Activated CD4-positive, alpha-beta T cell treated with anti-CD3 and anti-CD28 coated beads for 1 hour (primary cell): Measurements from ENCODE around the gene ADAMTS9.

Experiments
- DNase-seq: peaks from one replicate; pipeline ENCODE4 v3.0.0-alpha.2; 2020

Gene ADAMTS9

DNA sequence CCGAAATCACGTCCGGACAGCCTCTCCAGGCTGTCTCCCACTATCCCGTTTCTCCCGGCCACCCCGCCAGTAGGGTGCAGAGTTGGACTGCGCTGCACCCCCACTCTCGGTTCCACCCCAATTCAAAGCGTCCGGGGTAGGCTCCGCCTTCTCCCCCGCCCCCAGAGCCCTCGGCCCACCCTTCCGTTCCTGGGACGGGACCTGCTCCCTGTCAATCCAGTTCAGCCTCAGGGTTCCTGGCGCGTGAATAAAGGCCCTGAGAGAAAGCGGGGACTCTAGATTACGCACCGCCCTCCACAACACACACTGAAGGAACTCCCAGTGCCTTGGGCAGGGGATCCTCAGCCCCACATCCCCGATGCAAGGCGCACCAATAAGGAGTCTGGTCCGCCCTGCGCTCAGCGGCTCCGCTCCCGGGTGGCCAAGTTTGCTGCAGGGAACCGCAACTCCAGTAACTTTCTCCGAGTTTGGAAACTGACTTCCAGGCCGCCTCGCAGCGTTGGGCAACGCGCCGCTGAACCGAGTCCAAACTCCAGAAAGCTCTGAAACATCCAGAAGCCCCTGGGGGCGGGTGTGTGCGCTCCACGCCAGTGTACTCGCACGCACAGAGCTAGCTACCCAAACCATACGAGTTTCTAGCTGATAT, 1.9 kb downstream of the ADAMTS9 start:
- DNase-seq: no peak

DNA sequence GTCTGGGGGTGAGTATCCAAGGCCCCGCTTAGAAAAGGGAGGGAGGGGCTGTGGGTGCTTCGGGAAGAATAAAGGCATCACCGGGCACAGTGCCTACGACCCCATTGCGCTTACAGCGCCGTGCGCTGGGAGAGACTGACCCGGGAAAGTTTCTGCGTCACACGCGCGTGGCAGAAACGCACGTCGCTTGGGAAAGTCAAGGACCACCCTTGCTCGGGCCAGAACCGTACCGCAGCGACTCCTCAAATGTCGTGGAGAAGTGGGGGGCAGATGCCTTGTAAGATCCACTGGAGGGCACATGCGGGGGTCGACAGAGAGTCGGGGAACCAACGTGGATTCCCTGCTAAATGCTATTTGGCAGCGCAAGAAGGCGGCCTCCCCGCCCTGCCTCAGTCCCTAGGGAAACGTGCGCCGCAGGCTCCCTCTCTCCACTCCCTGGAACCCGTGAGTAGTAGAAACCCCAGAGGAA, 2.4 kb downstream of the ADAMTS9 start:
- DNase-seq: no peak

DNA sequence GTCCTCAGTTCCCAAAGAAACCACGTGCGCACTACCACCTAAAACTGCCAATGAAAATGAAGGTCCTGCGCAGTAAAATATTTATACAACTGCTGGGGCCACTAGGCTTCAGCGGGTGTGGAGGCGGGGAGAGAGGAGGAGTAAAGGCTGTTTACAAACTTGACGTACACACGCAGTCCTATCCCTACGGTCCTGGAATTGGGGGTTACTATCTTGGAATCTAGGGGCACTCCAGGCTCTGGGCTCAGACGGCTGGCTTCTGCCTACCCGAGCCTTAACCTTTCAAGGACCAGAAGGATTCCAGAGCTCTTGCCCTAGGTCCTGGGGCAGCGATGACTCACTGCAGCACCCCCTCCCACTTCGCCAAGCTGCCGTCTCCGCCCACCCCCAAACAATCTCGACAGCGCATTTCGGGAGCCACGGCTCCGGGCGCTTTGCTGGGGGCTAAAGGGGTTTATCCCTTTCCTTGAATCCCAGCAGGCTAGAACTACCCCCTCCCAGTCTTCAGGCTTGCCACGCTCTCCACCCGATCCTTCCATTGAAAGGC, 3.0 kb downstream of the ADAMTS9 start:
- no peak for DNase-seq

DNA sequence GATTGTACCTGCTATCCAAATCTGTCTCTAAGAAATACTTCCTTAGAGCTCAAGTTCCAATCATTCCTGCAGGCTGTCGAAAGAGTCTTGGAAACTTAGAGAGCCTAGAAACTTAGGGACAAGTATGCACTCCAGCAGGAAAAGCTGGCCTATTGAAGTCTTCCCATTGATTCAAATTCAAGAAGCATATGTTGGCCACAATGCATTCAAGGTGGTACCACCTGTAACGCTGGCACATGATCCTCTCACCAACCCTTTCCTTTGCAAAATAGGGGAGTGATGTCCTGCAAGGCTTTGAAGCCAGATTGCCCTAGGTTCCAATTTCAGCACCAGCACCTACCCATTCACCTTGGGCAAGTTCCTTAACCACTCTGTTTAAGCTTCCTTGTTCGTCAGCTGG, 6.0 kb downstream of the ADAMTS9 start:
- DNase-seq: no peak

DNA sequence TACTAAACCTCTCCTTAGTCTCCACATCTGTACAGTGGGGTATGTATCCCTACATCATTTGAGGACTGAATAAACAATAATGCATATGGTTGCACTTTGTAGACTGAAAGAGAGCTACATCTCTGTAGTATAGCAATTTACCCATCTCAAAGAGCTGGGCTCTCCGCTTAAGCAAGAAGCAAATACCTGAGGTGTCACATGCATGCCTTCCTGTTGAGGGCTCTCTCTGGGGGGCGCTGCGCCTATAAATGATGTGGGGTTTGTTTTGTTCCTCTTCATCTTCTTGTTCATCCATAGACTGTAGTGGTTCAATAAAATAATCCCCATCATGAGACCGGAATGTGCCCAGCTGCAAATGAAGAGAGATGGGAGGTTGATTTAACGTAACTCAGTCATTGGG, 6.8 kb downstream of the ADAMTS9 start:
- DNase-seq: no peak

DNA sequence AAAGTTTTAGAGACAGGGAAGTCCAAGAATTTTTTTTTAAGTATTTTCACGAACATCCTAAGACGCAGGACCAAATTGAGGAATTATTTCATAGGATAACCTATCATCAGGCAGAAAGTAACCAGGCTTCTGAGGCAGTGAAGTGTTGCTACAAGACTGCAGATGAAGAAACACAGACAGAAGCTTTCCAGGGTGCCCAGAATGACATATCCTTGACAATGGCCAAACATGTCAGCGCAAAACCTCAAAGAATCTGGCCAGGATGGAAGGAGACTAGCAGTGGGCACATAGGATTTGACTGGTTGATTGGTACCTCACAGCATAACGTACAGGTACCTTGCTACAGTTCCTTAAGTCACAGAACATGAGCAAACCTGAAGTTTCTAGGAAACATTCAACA, 7.5 kb downstream of the ADAMTS9 start:
- DNase-seq: no peak

DNA sequence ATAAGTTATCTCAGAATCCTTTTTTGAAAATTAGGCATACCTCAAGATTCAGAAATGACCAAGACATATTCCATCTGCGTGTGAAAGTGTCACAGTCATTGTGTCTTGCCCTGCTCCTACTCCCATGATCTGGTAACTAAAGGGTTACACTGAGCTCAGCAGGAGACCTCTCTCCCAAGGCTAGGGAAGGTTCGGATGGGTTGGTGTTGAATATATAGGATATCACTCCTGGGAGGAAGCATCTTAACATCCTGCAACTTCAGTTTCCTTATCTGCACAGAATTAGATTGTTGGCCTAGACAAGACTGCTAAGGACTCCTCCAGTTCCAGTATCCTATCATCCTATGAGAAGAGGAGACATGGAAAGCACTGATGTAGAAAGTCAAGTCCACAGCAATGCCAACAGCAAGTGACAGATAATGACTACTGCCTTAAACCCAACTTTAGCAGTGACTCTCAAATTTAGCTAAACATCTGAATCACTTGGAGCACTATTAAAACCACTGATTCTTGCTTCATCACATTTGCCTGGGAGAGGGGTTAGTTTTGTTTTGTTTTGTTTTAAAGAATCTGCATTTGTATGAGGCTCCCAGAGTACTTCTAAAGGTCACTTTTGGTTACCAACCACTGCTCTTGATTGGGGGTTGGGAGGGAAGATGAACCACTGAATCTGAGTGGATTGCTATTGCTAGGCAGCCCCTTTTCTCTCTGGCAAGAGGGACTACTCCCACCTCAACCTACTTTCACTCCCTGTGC, 9.7 kb downstream of the ADAMTS9 start:
- no peak for DNase-seq

DNA sequence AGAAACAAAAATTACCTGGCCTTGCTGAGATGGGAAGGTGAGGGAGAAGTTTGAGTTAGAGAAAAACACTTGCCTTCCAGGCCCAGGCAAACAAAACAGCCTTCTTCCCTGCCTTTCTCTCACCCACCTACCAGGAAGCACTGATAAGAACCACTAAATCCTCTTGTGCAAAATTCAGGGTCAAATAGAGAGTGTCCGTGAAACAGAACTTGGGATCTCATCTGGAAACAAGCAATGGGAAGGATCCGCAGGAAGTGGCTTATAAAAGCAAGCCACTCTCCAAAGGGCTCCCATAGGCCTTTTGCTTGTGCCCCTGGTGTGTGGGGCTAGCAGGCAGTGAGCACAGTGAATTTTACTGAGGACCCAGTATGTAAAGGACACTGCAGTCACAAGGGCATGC, 11.0 kb downstream of the ADAMTS9 start:
- no peak for DNase-seq

DNA sequence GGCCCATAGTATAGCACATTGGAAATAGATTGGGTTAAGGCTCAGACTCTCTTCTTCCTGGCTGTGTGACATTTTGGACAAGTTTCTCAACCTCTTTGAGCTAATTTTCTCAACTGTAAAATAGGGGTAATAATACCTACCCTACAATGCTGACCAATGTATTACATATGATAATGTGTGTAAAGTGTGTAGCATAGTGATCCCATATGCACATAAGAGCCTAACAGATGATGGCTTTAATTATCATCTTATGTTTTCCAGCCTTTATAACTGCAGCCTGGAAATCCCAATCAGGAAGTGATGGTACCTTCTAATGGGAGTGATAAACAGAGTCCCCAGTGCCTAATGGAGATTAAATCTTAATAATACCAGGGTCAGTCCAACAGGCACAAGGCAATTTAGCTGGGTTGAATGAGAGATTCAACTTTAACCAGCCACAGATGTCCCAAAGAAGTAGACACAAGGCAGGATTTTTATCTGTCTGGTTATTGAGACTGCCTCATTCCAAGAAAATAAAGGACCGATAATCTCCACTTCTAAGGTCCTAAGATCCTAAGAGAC, 12.0 kb downstream of the ADAMTS9 start:
- DNase-seq: no peak

DNA sequence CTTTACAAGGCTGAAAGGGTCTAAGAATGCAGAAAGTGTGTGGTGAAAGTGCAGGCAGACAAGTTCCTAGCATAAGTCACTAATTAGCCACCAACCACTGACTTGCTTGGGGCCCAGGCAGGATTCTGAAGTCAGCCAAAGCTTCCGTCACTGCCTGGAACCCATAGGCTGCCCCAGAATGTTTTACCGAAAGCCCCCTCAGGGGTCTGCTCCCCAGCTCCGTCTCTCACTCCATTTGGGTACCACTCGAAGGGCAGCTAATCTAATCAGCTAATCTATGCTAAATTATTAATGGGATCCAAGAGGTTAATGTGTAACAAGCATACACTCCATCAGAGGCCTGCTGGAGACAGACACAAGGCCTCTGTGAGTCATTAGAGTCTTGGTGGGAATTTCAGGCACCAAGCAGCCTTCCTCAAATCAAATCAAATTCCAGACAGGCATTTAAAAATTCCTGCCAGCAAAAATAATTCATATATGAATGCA, 13.2 kb downstream of the ADAMTS9 start:
- no peak for DNase-seq

DNA sequence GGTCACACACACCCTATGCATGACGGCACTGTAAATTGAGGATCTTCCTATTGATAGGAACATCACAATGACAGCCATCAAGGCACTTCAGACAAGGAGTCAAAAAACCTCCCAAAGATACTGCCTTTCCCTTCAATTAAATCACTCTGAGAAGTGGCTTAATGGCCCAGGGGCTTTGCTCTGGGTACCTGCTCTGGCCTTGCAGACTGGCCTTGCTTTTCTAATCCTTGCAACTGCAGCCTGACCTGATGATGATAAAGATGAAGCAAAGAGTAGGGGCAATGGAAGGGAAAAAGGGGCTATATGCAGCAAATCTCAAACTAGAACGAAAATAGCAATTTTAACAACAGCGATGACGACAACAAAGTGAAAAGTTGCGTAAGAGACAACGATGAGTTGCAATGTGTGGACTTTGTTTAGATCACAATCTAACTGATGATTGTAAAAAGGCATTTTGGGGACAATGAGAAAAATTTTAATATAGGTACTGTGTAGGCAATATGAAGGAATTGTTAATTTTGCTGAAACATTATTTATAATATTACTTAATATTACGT, 14.6 kb downstream of the ADAMTS9 start:
- DNase-seq: no peak

DNA sequence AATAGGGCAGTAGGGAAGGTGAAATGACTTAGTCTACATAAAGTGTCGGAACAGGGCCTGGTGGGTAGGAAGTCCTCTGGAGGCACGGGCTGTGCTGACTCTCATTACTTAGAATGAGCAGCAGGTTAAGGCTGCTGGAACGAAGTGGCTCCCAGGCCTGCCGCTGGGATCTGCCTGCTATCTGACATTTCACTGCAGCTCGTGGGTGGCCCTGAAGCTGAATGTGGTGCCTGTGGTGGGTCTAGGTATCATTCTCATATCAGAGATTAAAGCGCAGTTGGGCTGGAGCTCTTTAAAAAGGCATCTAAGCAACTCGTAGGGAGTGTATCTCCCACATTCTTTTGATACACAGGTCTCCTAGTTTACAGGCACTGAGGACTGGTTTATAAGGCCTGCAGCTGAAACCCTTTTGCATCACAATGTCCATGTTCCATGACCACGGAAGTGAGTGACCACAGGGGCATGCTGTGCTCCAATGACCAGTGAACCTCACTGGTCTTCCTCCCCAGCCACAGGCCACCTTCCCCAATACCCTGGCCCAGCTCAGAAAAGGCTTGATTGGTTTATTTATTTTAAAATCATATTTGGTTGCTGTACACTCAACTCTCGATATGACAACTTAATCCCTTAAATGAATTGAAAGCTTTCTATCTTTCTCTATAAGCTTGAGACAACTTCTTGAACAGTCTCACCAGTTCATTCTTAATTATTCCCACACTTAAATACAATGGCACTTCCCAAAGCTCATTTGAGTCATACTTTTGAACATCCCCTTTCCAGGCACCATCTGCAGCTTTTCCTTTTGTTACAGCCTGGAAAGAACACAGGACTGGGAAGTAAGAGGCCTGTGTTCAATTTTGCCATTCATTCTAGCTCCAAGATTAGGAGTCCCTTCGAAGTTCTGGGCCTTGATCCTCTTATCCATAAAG, 19.0 kb downstream of the ADAMTS9 start:
- no peak for DNase-seq

DNA sequence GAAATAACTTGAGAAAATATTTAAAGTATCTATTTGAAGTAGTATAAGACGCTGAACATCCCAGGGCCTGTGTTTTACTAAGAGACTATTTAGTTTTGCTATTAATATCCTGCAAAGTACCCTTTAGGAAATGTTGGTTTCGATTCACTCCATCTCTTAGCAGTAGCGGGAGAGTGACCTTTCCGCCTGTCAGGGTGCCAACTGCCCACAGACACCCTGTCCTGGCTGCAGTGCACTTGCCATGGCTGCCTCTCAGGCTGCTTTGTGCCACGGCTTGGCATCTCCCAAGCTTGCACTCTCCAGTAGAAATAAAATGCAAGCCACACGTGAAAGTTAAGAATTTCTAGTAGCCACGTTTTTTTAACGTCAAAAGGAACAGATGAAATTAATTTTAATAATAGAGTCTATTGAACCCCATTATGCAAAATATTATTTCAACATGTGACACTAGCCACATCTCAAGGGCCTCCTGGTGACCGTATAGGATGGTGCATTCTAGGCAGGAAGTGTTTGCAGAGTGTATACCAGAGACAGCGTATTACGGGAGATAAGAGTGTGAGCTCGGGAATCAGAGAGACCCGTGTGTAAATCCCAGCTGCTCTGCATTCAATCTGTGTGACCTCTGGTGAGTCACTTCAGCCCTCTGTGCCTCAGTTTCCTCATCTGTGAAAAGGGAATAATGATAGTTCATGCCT, 19.8 kb downstream of the ADAMTS9 start:
- DNase-seq: no peak

DNA sequence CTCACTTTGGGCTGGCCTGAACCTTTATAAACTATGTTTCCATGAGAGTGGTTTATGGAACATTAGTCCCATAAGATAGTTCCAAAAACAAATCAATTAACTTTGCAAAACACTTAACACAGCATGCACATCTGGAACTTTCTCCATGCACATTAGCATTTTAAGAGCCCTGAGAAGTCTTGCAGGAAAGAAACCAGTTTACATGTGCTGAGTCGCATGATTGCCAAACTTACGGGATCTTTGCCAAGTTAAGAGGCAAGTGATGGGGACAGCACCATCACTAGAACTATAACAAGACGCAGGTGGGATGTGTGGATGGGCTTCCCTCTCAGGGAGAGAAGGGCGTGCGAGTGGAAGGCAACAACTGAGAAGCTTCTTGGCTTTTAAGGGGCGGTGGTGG, 20.7 kb downstream of the ADAMTS9 start:
- no peak for DNase-seq

DNA sequence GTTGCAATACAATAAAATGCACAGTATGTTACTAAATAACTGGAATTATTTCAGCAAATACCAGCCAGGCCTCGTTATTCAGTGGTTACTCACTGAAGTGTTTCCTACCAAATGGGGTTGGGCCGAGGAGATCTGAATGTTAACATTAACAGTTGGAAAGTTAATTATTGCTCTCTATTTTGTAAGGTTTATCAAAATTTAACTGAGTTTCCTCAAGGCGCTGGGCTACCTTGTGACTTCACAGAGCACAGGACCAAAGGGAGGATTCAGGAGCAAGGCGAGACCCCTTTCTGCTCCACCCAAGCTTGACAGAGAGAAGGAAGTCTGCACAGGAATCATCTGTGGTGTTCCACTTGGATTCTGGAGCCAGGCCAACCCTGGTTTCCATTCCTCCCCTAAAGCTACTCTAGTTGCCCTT, 21.6 kb downstream of the ADAMTS9 start:
- DNase-seq: no peak

DNA sequence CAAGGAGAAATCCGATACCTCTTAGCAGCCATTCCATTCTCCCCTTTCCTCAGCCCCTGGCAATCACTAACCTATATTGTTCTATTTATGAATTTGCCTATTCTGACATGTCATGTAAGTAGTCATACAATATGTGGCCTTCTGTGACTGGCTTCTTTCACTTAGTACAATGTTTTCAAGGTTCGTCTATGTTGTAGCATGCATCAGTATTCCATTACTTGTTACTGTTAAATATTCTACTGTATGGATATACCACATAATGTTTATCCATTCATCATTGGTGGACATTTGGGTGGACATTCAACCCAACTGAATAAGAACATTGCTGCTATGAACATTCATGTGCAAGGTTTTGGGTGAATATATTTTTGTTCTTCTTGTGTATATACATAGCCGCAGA, 23.4 kb downstream of the ADAMTS9 start:
- no peak for DNase-seq

DNA sequence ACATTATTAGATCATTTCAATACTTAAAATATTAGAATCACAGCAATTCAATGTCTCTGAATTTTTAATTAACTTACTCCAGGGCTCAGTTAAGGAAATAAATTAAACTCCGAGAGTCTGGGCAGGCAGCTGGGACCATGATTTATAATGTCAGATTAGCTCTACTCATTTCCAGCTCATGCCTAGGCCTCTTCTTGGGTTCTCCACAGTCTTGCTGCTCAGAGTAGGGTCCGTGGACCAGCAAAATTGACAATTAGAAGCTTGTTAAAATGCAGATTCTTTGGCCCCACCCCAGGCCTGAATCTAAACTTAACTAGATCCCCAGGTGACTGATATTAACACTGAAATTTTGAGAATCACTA, 28.2 kb downstream of the ADAMTS9 start:
- no peak for DNase-seq

DNA sequence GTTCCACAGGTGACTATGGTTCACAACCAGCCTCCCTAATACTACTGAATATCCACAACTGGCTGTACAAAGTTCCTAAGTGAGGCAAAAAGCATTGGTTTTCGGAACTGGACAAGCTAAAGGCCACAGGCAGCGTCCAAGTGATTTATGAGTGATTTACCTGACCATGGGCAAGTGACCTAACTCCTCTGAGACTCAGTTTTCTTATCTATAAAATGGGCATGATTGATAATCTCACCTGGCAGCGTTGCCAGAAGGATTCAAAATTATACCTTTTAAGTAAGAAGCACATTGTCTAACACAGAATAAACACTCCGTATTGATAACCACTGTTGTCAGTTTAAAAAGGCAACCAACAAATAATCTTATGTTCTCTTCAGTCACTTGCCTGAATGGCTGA, 29.8 kb downstream of the ADAMTS9 start:
- no peak for DNase-seq

DNA sequence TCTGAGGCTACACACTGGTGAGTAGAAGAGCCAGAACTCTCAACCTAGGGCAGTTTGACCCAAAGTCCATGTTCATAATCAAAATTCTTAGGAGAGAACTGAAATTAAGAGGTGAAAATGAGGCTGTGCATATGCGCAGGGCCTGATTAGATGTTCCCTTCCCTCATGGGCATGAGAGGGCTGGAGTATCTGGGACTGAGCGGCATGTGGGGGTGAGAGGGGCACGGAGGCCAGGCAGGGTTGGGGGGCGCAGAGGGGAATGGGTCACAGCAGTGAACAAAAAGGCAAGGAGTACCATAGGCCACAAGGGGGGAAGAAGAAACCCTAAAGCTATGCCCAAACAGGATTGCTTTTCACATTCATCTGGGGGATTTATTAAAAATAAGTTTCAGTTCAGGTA, 31.3 kb downstream of the ADAMTS9 start:
- no peak for DNase-seq

DNA sequence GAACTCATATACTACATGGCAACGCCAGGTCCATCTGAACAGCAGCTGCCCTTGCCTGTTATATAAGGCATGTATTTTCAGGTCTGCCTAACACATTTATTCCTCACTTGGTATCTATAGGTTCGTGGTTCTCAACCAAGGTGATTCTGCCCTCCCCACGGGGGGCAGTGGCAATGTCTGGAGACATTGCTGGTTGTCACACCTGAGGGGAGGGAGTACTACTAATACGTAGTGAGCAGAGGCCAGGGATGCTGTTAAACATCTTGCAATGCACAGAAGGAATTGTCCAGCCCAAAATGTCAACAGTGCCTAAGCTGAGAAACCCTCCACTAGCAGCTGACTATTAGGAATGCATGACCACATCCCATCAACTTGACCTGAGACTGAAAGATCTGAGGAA, 32.6 kb downstream of the ADAMTS9 start:
- DNase-seq: no peak

DNA sequence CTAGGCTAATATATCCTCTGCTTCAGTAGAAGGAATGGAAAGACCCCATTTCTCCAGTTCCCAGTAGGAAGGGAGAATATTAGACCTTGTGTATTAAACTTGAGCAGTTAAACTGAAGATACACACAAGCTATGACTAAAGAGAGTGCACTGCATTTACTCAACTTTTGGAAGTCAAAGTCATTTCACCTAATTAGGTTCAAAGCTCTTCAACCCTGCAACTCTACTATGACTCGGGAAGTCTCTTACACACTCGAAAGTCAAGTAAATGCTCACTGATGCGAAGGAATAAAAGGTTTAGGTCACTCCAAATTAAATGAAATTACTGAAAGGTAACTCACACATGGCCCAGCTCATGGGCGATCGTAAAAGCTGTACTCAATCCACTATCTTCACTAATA, 33.8 kb downstream of the ADAMTS9 start:
- no peak for DNase-seq

DNA sequence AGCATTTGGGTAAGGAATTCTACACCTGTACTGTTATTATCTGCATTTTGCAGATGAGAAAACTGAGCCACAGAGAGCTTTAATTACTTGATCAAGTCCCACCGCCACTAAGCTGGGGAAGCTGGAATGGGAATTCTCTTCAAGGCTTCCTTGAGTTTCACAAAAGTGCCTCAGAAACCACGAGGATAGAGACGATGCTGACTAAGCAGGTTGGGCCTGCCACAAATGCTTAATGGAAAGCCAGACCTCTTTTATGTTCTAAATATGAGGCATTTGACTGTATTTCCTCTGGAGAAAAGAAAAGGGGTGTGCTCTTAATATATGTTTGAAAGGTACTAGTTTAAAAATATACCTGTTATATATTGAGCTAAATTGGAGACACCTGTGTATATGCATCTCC, 34.7 kb downstream of the ADAMTS9 start:
- no peak for DNase-seq
